HTERT RPE-1 (cell line): ENCODE data around the gene ERCC5.

ENCODE experiments used
- in situ Hi-C: fragments of 300-500 bp; cut with MboI; formaldehyde crosslinking; loops from 4 replicates; pipeline ENCODE4 v1.14.3; 2020; ENCODE audit warnings: low sequenced_read_pairs

ERCC5 gene

GRCh38 chr13:102879793-102880499 is 34.1 kb downstream of the ERCC5 start:
- in situ Hi-C loops: no loop called here

DNA sequence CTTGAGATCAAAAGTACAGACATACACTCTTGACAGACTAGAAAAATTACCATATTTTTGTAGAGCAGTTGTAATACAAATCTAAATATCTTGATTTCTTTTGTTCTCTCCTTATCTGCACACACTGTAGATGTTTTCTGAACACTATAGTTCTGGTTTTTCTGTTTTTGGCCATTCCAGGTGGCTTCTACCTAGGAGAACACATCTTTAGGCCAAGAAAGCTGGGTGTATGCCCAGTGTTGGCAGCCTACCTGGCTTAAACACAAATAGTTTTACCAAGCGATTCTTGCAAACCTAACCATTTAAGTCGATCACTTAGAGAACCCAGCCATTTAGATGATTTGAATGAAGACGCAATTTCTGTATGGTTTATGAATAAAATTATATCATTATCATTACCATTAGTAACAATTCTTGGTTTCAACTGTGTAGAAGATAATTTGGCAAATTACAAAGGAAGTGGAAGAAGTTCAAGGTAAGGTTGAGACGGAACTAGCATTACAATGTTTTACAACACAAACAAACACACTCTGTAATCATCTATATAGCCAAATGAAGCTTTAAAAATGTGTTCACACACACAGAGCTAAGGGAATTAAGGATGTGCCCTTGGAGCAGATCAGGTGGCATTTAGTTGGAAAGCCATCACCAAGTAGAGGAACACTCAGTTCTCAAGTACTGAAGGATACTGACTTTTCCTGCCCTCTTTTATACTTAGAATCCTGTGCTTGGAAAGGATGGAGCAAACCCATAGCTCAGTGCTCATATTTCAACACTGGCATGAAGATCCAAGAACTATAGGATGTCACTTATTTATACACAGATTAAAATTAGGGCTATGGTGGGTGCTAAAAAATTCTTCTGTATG is 36.2 kb downstream of the ERCC5 start:
- in situ Hi-C loops: no loop called here

DNA sequence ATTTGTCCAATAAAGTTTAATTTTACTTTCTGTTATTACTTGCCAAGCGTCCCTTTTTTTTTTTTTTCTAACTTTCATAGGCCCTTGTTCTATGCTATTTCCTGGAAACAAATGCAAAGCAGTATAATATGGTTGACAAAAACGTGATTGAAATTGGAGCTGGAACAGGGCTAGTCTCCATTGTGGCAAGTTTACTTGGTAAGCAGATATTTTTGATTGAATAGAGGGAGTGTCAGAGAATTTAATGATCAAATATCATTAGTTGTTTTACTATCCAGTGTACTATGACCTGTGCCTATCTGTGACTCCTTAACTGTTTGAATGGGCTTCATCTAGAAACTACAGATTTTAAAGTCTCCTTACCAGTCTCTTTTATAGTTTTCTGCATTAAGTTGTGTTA is 46.7 kb downstream of the ERCC5 start:
- in situ Hi-C loops: no loop called here

- in situ Hi-C loops: no loop called here
These were observed 51.7 kb downstream of the ERCC5 start for GRCh38 chr13:102897371-102898138.

DNA sequence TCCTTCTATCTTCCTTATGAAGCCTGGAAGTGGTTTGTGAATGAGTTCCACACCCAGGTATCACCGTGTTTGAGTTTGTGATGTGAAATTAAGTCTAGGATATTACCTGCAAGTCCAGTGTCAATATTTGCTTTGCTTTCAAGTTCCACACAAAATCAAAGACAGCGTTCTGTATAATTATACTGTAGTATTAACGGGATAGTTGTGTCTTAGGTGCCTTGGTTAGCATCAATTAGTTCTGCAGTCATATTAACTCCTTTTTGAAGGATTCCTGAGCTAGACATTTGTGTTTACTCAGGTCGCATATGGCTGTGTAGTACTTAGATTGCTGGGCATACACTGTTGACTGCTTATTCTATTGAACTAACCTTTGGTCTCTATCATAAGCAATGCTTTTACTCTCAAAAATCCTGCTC is 54.4 kb downstream of the ERCC5 start:
- in situ Hi-C loops: no loop called here

- in situ Hi-C loops: no loop called here
These were observed 55.2 kb downstream of the ERCC5 start for GRCh38 chr13:102901056-102901455.

DNA sequence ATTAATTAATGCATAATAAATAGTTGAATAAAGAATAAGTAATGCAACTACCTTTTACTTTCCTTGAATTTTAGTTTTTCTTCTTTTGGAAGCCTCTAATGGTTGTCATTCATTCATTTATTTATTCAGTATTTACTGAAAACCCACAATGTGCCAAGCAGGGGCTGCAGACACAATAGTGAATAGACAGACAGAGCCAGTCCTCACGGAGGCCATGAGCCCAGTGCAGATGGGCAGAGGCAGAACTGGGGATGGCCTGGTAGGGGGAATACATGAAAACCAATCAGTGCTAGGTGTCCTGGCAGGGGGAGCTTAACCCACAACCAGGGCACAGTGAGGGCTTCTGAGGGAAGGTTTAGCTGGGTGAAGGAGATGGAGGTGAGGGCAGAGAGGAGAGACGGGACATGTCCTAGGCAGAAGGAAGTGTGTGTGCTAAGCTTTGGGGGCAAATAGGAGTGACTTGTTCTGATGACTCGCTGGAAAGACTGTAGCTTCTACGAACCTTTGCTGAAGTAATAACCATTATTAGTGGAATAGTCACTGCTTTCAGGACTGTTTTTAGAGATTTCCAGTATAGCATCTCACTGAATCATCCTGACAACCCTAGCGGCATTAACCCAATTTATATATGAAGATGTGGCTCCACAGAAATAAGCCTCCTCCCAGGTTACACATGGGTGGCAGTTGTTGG is 55.9 kb downstream of the ERCC5 start:
- in situ Hi-C loops: no loop called here

DNA sequence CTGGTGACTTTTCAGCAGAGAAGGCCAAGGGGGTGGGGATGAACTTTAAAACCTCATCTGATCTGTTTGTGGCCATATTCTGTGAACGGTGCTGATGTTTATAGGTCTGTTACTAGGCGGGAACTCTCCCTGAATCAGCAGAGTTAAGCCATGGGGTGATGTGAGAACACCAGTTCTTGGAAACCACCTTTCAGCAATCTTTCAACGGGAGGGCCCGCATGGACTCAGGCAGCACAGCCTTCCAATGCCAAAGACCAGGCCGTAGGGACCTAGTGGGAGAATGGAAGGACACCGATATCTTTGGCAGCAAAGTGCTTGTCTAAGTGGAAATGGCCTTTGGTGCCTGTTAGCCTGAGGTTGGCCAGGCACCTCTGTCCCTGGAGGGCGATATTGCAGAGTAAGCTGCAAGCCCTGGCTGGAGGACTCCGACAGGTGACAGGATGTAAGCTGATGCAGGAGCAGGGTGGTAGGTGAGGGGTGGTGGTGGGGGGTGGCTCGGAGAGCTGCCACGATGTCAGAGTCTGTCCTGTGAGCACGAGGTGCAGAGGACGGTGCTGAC is 57.0 kb downstream of the ERCC5 start:
- in situ Hi-C loops: no loop called here

- in situ Hi-C loops: no loop called here
These were observed 58.0 kb downstream of the ERCC5 start for GRCh38 chr13:102903659-102904407.

- in situ Hi-C loops: no loop called here
These were observed 58.6 kb downstream of the ERCC5 start for GRCh38 chr13:102904408-102904862.

- in situ Hi-C loops: no loop called here
These were observed 60.3 kb downstream of the ERCC5 start for GRCh38 chr13:102905905-102906771.

DNA sequence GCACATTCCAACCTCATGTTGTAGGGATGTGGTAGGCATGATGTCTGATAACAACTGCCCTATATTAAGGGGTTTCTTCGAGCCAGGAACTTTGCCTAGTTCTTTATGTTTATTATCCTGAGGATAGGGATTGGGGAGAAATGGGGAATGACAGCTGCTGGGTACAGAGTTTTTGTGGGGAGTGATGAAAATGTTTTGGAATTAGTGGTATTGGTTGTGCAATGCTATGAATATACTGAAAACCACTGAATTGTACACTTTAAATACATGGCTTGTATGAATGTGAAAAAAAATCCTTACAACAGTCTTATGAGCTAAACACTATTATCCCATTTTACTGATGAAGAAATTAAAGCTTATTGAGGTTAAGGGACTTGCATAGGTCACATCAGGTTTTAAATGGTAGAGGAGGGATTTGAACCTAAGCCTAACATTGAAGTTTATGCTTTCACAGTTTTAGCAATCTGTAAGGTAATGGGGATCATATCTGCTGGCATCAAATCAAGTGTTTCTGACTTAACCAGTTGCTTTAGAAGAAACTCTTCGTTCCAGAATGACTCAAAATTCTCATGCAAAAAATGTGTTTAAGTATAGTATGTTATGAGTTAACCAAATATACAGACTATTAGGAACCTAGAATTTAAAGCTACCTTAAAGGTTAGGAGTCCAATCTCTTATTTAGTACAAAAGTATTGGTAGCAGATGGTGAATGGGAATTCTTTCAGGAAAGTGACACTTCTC is 61.4 kb downstream of the ERCC5 start:
- in situ Hi-C loops: no loop called here

DNA sequence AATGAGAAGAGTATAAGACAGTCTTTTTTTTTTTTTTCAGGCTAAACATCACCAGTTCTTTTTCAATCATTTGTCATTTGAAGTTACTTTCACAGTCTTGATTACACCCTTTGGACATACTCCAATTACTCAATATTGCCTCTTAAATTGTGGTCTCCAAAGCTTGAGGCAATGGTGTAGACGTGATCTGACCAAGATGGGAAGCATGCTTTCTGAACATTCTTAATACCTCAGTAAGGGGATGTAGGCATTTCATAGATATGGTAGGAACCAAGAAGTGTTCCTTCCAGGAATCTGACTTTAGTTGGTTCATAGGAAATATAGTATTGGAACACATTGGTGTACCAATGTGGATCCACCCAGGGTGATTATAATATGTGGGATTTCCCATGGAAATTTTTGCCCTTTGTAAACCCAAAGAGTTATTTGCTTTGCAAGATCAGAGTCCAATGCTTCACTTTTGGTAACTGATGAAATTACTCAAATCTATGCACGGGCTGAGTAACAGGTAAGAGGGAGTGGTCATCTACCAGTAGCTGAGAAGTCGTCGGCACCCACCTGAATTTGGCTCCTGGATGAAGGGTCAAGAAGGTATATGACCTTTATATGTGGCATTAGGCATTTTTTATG is 62.2 kb downstream of the ERCC5 start:
- in situ Hi-C loops: no loop called here

DNA sequence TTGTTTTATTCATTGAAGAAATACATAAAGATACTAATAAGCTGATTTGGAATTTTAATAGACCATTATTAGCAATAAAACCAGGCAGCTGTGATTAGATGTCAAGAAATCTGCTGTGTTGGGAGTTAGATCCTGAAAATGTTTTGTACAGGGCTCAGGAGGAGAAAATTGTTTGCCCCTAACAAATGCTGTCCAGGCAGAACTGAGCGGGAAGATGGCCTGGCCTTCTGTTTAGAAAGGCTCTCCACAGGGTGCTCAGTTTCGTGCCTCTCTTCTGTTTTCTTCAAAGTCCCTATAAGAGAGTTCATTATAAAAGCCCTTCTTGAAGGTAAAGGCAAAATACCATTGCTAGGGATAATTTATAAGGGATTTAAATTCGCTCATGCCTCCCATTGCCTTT is 64.1 kb downstream of the ERCC5 start:
- in situ Hi-C loops: no loop called here

GRCh38 chr13:102911336-102911735 is 65.5 kb downstream of the ERCC5 start:
- in situ Hi-C loops: no loop called here

- in situ Hi-C loops: no loop called here
These were observed 66.8 kb downstream of the ERCC5 start for GRCh38 chr13:102912599-102912998.

DNA sequence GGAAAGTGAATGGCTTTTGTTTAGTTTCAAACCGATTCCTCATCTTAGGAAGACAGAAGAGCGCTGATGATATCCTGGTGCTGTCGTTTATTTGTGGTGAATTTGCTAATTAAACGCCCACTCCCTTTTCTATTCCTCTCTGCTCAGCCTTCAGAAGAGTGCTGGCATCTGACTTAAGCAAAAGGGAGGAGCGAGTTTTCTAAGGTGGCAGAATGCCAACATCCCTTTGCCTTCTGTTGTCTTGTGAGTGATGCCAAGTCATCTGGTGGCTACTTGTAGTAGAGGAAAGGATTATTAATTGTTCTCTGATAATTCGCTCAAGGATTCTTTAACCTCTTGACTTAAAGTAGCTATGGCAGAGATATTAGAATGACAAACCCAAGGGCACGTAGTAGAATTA is 68.1 kb downstream of the ERCC5 start:
- in situ Hi-C loops: no loop called here
